GM12865 (cell line): Measurements from ENCODE around the gene PEX16.

Experiments
- DNase-seq: peaks from one replicate; pipeline ENCODE4 v3.0.0; 2010; ENCODE audit warnings: low read depth
- H3K4me3 ChIP-seq: 2 replicates; pipeline ENCODE4 v1.5.1; 2011; ENCODE audit warnings: mild to moderate bottlenecking, low read depth, low read length, control low read depth
- CTCF ChIP-seq: IDR thresholded peaks from 2 replicates; pipeline ENCODE4 v1.5.1; 2011; ENCODE audit warnings: low read length, control low read depth, low read depth, inconsistent platforms; ENCODE audit not compliant: insufficient read depth; ENCODE audit errors: missing control alignments

Gene PEX16

GRCh38 chr11:45895553-45896259, 22.0 kb downstream of the PEX16 start:
- TF ChIP-seq CTCF, result no peak
- no peak overlapping the region for H3K4me3 ChIP-seq
- no peak for DNase-seq

GRCh38 chr11:45894555-45895247, 23.0 kb downstream of the PEX16 start:
- TF ChIP-seq CTCF, result no peak
- no peak for DNase-seq
- no peak overlapping the region for H3K4me3 ChIP-seq

GRCh38 chr11:45892856-45893255, 24.8 kb downstream of the PEX16 start:
- H3K4me3 ChIP-seq, result no peak overlapping the region
- DNase-seq, result no peak
- TF ChIP-seq CTCF, result no peak

GRCh38 chr11:45890886-45891550, 26.7 kb downstream of the PEX16 start:
- DNase-seq, result no peak
- no peak for TF ChIP-seq CTCF
- no peak overlapping the region for H3K4me3 ChIP-seq

- no peak for DNase-seq
- H3K4me3 ChIP-seq, result no peak overlapping the region
- TF ChIP-seq CTCF, result no peak
Observed at GRCh38 chr11:45889966-45890365, 27.7 kb downstream of the PEX16 start.

- TF ChIP-seq CTCF, result no peak
- DNase-seq, result no peak
- H3K4me3 ChIP-seq, result no peak overlapping the region
Observed at GRCh38 chr11:45889555-45889954, 28.1 kb downstream of the PEX16 start.
